B cell (primary cell): ENCODE data around the gene APLP2. TPM values are rescaled to one million over a fixed set of nuclear protein-coding genes. Genes with fewer than 3 reads are reported as not detected.

Source experiments
- ATAC-seq: fragments of 200-7000 bp; cut with Tn5 transposase; one replicate; pipeline ENCODE4 v1.10.0; 2021; ENCODE audit warnings: low read depth, mild to moderate bottlenecking, moderate number of reproducible peaks, moderate library complexity
- CTCF ChIA-PET: fragments of 350-600 bp; sonication (Branson Sonifier 250); formaldehyde crosslinking; loops from one replicate; lab custom pipeline; 2021; ENCODE audit warnings: antibody characterized with exemption, inconsistent platforms; lab: Charles Lee
- POLR2A ChIA-PET: fragments of 350-600 bp; sonication (Branson Sonifier 250); formaldehyde crosslinking; loops from one replicate; lab custom pipeline; 2021; ENCODE audit warnings: antibody characterized with exemption; lab: Charles Lee
- DNase-seq: peaks from one replicate; pipeline ENCODE4 v3.0.0; 2013
- H2AFZ ChIP-seq: 2 replicates; pipeline ENCODE4 v1.6.1; 2012; ENCODE audit warnings: mild to moderate bottlenecking, low read depth, low read length; ENCODE audit not compliant: insufficient read depth, poor library complexity, severe bottlenecking
- H3K27ac ChIP-seq, 2 donors: 1 replicate in 1 of 2; 2 replicates in 1 of 2; pipeline ENCODE4 v1.5.1; 2012 to 2013; ENCODE audit warnings: low read length in 2 of 2, mild to moderate bottlenecking in 2 of 2, moderate library complexity in 1 of 2
- H3K27me3 ChIP-seq, 4 experiments: fragments of 200-600 bp in 1 of 4; sonication (generic) in 1 of 4; replicated peaks in 1 of 4; 1 replicate in 2 of 4; 2 replicates in 2 of 4; pipeline versions ENCODE4 v1.6.1 to v1.7.0; 2013 to 2016; ENCODE audit warnings: low read length in 3 of 4, mild to moderate bottlenecking in 2 of 4, mixed read lengths in 1 of 4, moderate library complexity in 1 of 4; ENCODE audit not compliant: insufficient read depth in 4 of 4, control insufficient read depth in 3 of 4; ENCODE audit errors: control extremely low read depth in 1 of 4
- H3K36me3 ChIP-seq, 2 experiments: replicated peaks in 1 of 2; 1 replicate in 1 of 2; 2 replicates in 1 of 2; pipeline versions ENCODE4 v1.6.1 to v1.7.1; 2013; ENCODE audit warnings: low read length in 1 of 2; ENCODE audit not compliant: insufficient read depth in 2 of 2, control insufficient read depth in 1 of 2; ENCODE audit errors: control extremely low read depth in 1 of 2, extremely low read depth in 1 of 2
- H3K4me1 ChIP-seq, 2 donors: fragments of 200-600 bp in 1 of 2; sonication (generic) in 1 of 2; 1 replicate in 1 of 2; 2 replicates in 1 of 2; pipeline versions ENCODE4 v1.5.1 to v1.6.1; 2013 to 2017; ENCODE audit warnings: low read length in 2 of 2; ENCODE audit not compliant: control insufficient read depth in 2 of 2, insufficient read depth in 2 of 2
- H3K4me2 ChIP-seq: replicated peaks from 2 replicates; pipeline ENCODE3; 2012; ENCODE audit warnings: mild to moderate bottlenecking, low read depth, low read length; ENCODE audit not compliant: poor library complexity, severe bottlenecking
- H3K4me3 ChIP-seq, 5 experiments: fragments of 200-600 bp in 1 of 5; sonication (generic) in 1 of 5; 1 replicate in 3 of 5; 2 replicates in 2 of 5; pipeline versions ENCODE4 v1.5.1 to v1.7.0; 2011 to 2016; ENCODE audit warnings: low read length in 4 of 5, mild to moderate bottlenecking in 4 of 5, low read depth in 2 of 5, control low read depth in 1 of 5, moderate library complexity in 1 of 5; ENCODE audit not compliant: insufficient read depth in 1 of 5; ENCODE audit errors: control extremely low read depth in 1 of 5, extremely low read depth in 1 of 5
- H3K79me2 ChIP-seq: fragments of 200-600 bp; sonication (generic); one replicate; pipeline ENCODE4 v1.6.0; 2016; ENCODE audit warnings: low read length; ENCODE audit not compliant: control insufficient read depth, insufficient read depth
- H3K9ac ChIP-seq: fragments of 200-600 bp; sonication (generic); 2 replicates; pipeline ENCODE4 v1.6.1; 2017; ENCODE audit warnings: mild to moderate bottlenecking, low read length, moderate library complexity
- H3K9me3 ChIP-seq, 3 donors: one replicate each; pipeline versions ENCODE4 v1.6.1 to v1.7.1; 2013; ENCODE audit warnings: low read length in 2 of 3; ENCODE audit not compliant: control insufficient read depth in 2 of 3, insufficient read depth in 1 of 3; ENCODE audit errors: control extremely low read depth in 1 of 3
- H4K20me1 ChIP-seq: 2 replicates; pipeline ENCODE4 v1.6.0; 2012; ENCODE audit warnings: mild to moderate bottlenecking, low read length; ENCODE audit not compliant: insufficient read depth, control insufficient read depth, poor library complexity, severe bottlenecking
- H3K27ac Mint-ChIP-seq: one replicate; pipeline ENCODE4 v1.8.0; 2021; ENCODE audit warnings: mixed read lengths
- H3K27me3 Mint-ChIP-seq: one replicate; pipeline ENCODE4 v1.8.0; 2021; ENCODE audit warnings: mixed read lengths
- H3K4me1 Mint-ChIP-seq: one replicate; pipeline ENCODE4 v1.8.0; 2021; ENCODE audit warnings: mixed read lengths
- H3K4me3 Mint-ChIP-seq: one replicate; pipeline ENCODE4 v1.8.0; 2021; ENCODE audit warnings: mixed read lengths
- H3K9me3 Mint-ChIP-seq: one replicate; pipeline ENCODE4 v1.8.0; 2022; ENCODE audit warnings: mixed read lengths; ENCODE audit not compliant: insufficient read depth
- EZH2 ChIP-seq: IDR thresholded peaks from 2 replicates; pipeline ENCODE4 v1.6.1; 2012; ENCODE audit warnings: borderline replicate concordance, low read depth, mild to moderate bottlenecking, moderate library complexity, low read length; ENCODE audit not compliant: insufficient read depth, poor library complexity, severe bottlenecking
- WGBS: methylation state at CpG from one replicate; pipeline ENCODE4 v1.1.5; 2013; ENCODE audit warnings: missing lambda C conversion rate; ENCODE audit not compliant: insufficient coverage; 5-methylcytosine and 5-hydroxymethylcytosine counted together
- intact Hi-C: fragments of 100-400 bp; cut with micrococcal nuclease; formaldehyde crosslinking; loops from one replicate; pipeline ENCODE4 v1.10.0; 2022
- polyA plus RNA-seq: library from polyadenylated mRNA; depleted of rRNA; stranded (reverse); fragments of >200 nt; gene quantifications from 2 replicates; pipeline ENCODE4 v1.2.3, GENCODE V29; 2012
- total RNA-seq, 2 donors: library from RNA; stranded (reverse); fragments of 120-200 nt in 1 of 2; gene quantifications; 1 replicate in 1 of 2; 2 replicates in 1 of 2; pipeline versions ENCODE4 v1.2.3 to v1.2.4, GENCODE V29; 2013 to 2022
- TF ChIP-seq, protein P1 (sequence below): fragments of 200-600 bp; IDR thresholded peaks from one replicate; pipeline ENCODE4 v1.8.0; 2022; ENCODE audit warnings: antibody characterized with exemption, mild to moderate bottlenecking

The APLP2 gene
- total and polyA plus RNA-seq, 2 donors (not counting 1 experiment from before 2014, with no cell fraction given): 84.2 to 102 TPM

GRCh38 chr11:130121445-130121978, 51.8 kb downstream of the APLP2 start:
- no peak for ATAC-seq
- DNase-seq: no peak
- POLR2A ChIA-PET: interaction anchor here (1.3 to 1.4 kb wide), 2 partner anchors 118 kb away, joined by 3 to 5 read pairs; partner anchors contain the start of gene PRDM10

GRCh38 chr11:130122141-130122575, 52.5 kb downstream of the APLP2 start:
- Histone ChIP-seq H3K9me3 (no peaks in the 10 kb centered on the region), H3K36me3 (peaks cover 0 to 33% of the 10 kb centered on the region in 2 experiments), H3K79me2 (peaks cover 29% of the 10 kb centered on the region), H2AFZ (peak overlapping the region; percentile 22), H3K4me1 (peaks cover 68% of the 10 kb centered on the region in 2 donors), H3K9ac (peak overlapping the region; percentile 41), H3K4me2 (peak overlapping the region; percentile 63), H3K27me3 (no peaks in the 10 kb centered on the region), H3K4me3 (peak overlapping the region; percentile 16 to 43 (median 34)), H3K27ac (peak overlapping the region; percentile 35 to 75), H4K20me1 (no peaks in the 10 kb centered on the region)
- Mint-ChIP-seq H3K27me3 (no peaks in the 10 kb centered on the region), H3K27ac (peak overlapping the region; percentile 91), H3K4me3 (peak overlapping the region; percentile 65), H3K4me1 (peaks cover 71% of the 10 kb centered on the region), H3K9me3 (no peaks in the 10 kb centered on the region)
- WGBS: 16% methylated on average over 5 of the region's 7 CpGs
- TF ChIP-seq, protein P1, sequence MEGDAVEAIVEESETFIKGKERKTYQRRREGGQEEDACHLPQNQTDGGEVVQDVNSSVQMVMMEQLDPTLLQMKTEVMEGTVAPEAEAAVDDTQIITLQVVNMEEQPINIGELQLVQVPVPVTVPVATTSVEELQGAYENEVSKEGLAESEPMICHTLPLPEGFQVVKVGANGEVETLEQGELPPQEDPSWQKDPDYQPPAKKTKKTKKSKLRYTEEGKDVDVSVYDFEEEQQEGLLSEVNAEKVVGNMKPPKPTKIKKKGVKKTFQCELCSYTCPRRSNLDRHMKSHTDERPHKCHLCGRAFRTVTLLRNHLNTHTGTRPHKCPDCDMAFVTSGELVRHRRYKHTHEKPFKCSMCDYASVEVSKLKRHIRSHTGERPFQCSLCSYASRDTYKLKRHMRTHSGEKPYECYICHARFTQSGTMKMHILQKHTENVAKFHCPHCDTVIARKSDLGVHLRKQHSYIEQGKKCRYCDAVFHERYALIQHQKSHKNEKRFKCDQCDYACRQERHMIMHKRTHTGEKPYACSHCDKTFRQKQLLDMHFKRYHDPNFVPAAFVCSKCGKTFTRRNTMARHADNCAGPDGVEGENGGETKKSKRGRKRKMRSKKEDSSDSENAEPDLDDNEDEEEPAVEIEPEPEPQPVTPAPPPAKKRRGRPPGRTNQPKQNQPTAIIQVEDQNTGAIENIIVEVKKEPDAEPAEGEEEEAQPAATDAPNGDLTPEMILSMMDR: no peak
- no peak for TF ChIP-seq EZH2
- intact Hi-C loops: no loop called here
- no peak for ATAC-seq
- ChIA-PET CTCF (interaction anchor here (0.6 to 11.3 kb wide), 7 partner anchors 11 to 199 kb away, joined by 3 to 125 read pairs (median 4); no protein-coding TSS in a partner anchor), POLR2A (interaction anchor here (1.3 kb wide), 1 partner anchor 119 kb away, joined by 5 read pairs; the partner anchor contains the start of gene PRDM10)
- DNase-seq: peak; percentile 38

More at GRCh38 chr11:130121445-130121978, 51.8 kb downstream of the APLP2 start:
- no peaks in the 10 kb centered on the region for H4K20me1 ChIP-seq
- H3K27me3 ChIP-seq: no peaks in the 10 kb centered on the region
- TF ChIP-seq, protein P1: no peak
- TF ChIP-seq EZH2: no peak
- H2AFZ ChIP-seq: peak overlapping the region; percentile 22
- intact Hi-C loops: no loop called here
- H3K4me3 Mint-ChIP-seq: peak overlapping the region; percentile 65
- WGBS: 26% methylated on average over 4 of the region's 5 CpGs
- H3K27ac ChIP-seq: peak overlapping the region; percentile 39 to 75
- CTCF ChIA-PET: interaction anchor here (0.6 to 11.3 kb wide), 8 partner anchors 11 to 200 kb away, joined by 3 to 125 read pairs (median 4); no protein-coding TSS in a partner anchor
- peaks cover 72% of the 10 kb centered on the region for H3K4me1 Mint-ChIP-seq
- peak overlapping the region; percentile 41 for H3K9ac ChIP-seq
- peaks cover 0 to 28% of the 10 kb centered on the region in 2 experiments for H3K36me3 ChIP-seq
- peak overlapping the region; percentile 63 for H3K4me2 ChIP-seq
- H3K9me3 ChIP-seq: no peaks in the 10 kb centered on the region
- peak overlapping the region; percentile 91 for H3K27ac Mint-ChIP-seq
- no peaks in the 10 kb centered on the region for H3K9me3 Mint-ChIP-seq
- peaks cover 74 to 75% of the 10 kb centered on the region in 2 donors for H3K4me1 ChIP-seq
- peak overlapping the region in 3 of 5 experiments; percentile 16 to 34 (median 20) for H3K4me3 ChIP-seq
- peaks cover 29% of the 10 kb centered on the region for H3K79me2 ChIP-seq
- H3K27me3 Mint-ChIP-seq: no peaks in the 10 kb centered on the region
